GM23338 (cell line): ENCODE data around the gene ZNF438. TPM values are rescaled to one million over a fixed set of nuclear protein-coding genes. Genes with fewer than 3 reads are reported as not detected.

Experiments used
- ATAC-seq: fragments of 200-7000 bp; cut with Tn5 transposase; 3 replicates; pipeline ENCODE4 v1.9.1; 2020
- DNase-seq: peaks from one replicate; pipeline ENCODE4 v3.0.0-alpha.2; 2015; ENCODE audit warnings: low spot score
- H2AFZ ChIP-seq: fragments of 200-600 bp; sonication (generic); 2 replicates; pipeline ENCODE4 v1.8.0; 2016; ENCODE audit warnings: antibody characterized with exemption, mild to moderate bottlenecking, moderate library complexity
- H3F3A ChIP-seq: fragments of 200-600 bp; sonication (generic); replicated peaks from 2 replicates; pipeline ENCODE4 v1.8.0; 2017; ENCODE audit warnings: antibody characterized with exemption, mixed run types, low read depth
- H3K27ac ChIP-seq: fragments of 200-600 bp; sonication (generic); 2 replicates; pipeline ENCODE4 v1.6.1; 2016; ENCODE audit warnings: low read depth
- H3K27me3 ChIP-seq: fragments of 200-600 bp; sonication (generic); 2 replicates; pipeline ENCODE4 v1.8.0; 2016; ENCODE audit warnings: mild to moderate bottlenecking, mixed run types, moderate library complexity; ENCODE audit not compliant: insufficient read depth
- H3K36me3 ChIP-seq: fragments of 200-600 bp; sonication (generic); 2 replicates; pipeline ENCODE4 v1.8.0; 2016; ENCODE audit warnings: mild to moderate bottlenecking; ENCODE audit not compliant: insufficient read depth
- H3K4me1 ChIP-seq: fragments of 200-600 bp; sonication (generic); 2 replicates; pipeline ENCODE4 v1.8.0; 2016; ENCODE audit warnings: mild to moderate bottlenecking, moderate library complexity; ENCODE audit not compliant: insufficient read depth
- H3K4me2 ChIP-seq: fragments of 200-600 bp; sonication (generic); 2 replicates; pipeline ENCODE4 v1.7.1; 2017; ENCODE audit warnings: mixed run types
- H3K4me3 ChIP-seq: fragments of 200-600 bp; sonication (generic); 2 replicates; pipeline ENCODE4 v1.6.1; 2016; ENCODE audit warnings: mixed run types
- H3K79me2 ChIP-seq: fragments of 200-600 bp; sonication (generic); replicated peaks from 2 replicates; pipeline ENCODE4 v1.8.0; 2017; ENCODE audit warnings: mild to moderate bottlenecking; ENCODE audit not compliant: insufficient read depth
- H3K9me2 ChIP-seq: fragments of 200-600 bp; sonication (generic); 2 replicates; pipeline ENCODE4 v1.8.0; 2017; ENCODE audit not compliant: insufficient read depth
- H4K20me1 ChIP-seq: fragments of 200-600 bp; sonication (generic); replicated peaks from 2 replicates; pipeline ENCODE4 v1.8.0; 2017; ENCODE audit warnings: mild to moderate bottlenecking; ENCODE audit not compliant: insufficient read depth
- H3K27ac Mint-ChIP-seq: 2 replicates; pipeline ENCODE4 v1.8.0; 2020; ENCODE audit warnings: inconsistent platforms, mild to moderate bottlenecking, moderate library complexity, mixed read lengths
- H3K27me3 Mint-ChIP-seq: 3 replicates; pipeline ENCODE4 v1.8.0; 2022; ENCODE audit warnings: low read depth, mild to moderate bottlenecking, moderate library complexity, mixed read lengths, inconsistent platforms; ENCODE audit not compliant: insufficient read depth, poor library complexity
- H3K36me3 Mint-ChIP-seq: 3 replicates; pipeline ENCODE4 v1.8.0; 2021; ENCODE audit warnings: low read depth, mild to moderate bottlenecking, inconsistent platforms, moderate library complexity, mixed read lengths
- H3K4me1 Mint-ChIP-seq: 3 replicates; pipeline ENCODE4 v1.8.0; 2020; ENCODE audit warnings: mild to moderate bottlenecking, inconsistent platforms, mixed read lengths
- H3K4me3 Mint-ChIP-seq: 3 replicates; pipeline ENCODE4 v1.8.0; 2021; ENCODE audit warnings: moderate library complexity, mild to moderate bottlenecking, inconsistent platforms, mixed read lengths
- H3K9me3 Mint-ChIP-seq: 3 replicates; pipeline ENCODE4 v1.8.0; 2020; ENCODE audit warnings: moderate library complexity, mild to moderate bottlenecking, inconsistent platforms, mixed read lengths
- CTCF ChIP-seq, 2 experiments: fragments of 200-600 bp in 1 of 2; sonication (generic) in 1 of 2; conservative IDR thresholded peaks; 2 replicates each; pipeline versions ENCODE4 v1.5.1 to v1.6.1; 2016 to 2017; ENCODE audit warnings: antibody characterized with exemption in 2 of 2, low read depth in 2 of 2, mild to moderate bottlenecking in 2 of 2, moderate library complexity in 1 of 2
- ETS1 ChIP-seq: IDR thresholded peaks from 2 replicates; pipeline ENCODE4 v1.6.1; 2016; ENCODE audit warnings: antibody characterized with exemption
- EZH2 ChIP-seq: fragments of 200-600 bp; sonication (generic); IDR thresholded peaks from one replicate; pipeline ENCODE4 v1.8.0; 2017; ENCODE audit warnings: antibody characterized with exemption, mild to moderate bottlenecking, low read depth; ENCODE audit not compliant: unreplicated experiment
- EZH2phosphoT487 ChIP-seq: fragments of 200-600 bp; sonication (generic); IDR thresholded peaks from one replicate; pipeline ENCODE4 v1.8.1; 2018; ENCODE audit warnings: antibody characterized with exemption; ENCODE audit not compliant: unreplicated experiment
- STAT1 ChIP-seq: IDR thresholded peaks from one replicate; pipeline ENCODE4 v1.6.1; 2016; ENCODE audit warnings: antibody characterized with exemption; ENCODE audit not compliant: unreplicated experiment
- ZNF114 ChIP-seq: fragments of 250-450 bp; sonication (Bioruptor Pico); IDR thresholded peaks from 2 replicates; pipeline ENCODE4 v1.5.0; 2020; ENCODE audit warnings: mild to moderate bottlenecking, moderate library complexity
- ZNF462 ChIP-seq: fragments of 250-450 bp; sonication (Bioruptor Pico); IDR thresholded peaks from 2 replicates; pipeline ENCODE4 v1.5.0; 2020; ENCODE audit warnings: mild to moderate bottlenecking, moderate library complexity
- polyA plus RNA-seq: library from polyadenylated mRNA; unstranded; fragments of >200 nt; fragmentation: Nextera tagmentation; extraction: Ambion mirVana; gene quantifications from 2 replicates; pipeline ENCODE4 v1.2.1, GENCODE V29; 2016
- total RNA-seq: library from RNA; depleted of rRNA; stranded (reverse); fragments of >200 nt; shearing (Covaris generic); gene quantifications from 2 replicates; pipeline ENCODE4 v1.2.3, GENCODE V29; 2014

Gene ZNF438
- total and polyA plus RNA-seq, 2 experiments from 2014 or later = 0.91 to 0.94 TPM

GRCh38 chr10:31013331-31013730, 18.3 kb downstream of the ZNF438 start (continued):
- TF ChIP-seq ZNF462 (CRISPR knock-in tag) = no peak
- no peak for TF ChIP-seq ETS1
- no peak for TF ChIP-seq CTCF (conservative IDR thresholded peaks at IDR 0.05; ENCODE audit: low read depth in 2 of 2)

GRCh38 chr10:31011665-31012022, 20.0 kb downstream of the ZNF438 start:
- H3K27me3 Mint-ChIP-seq = peaks cover 4% of the 10 kb centered on the region
- H2AFZ ChIP-seq = no peak overlapping the region
- TF ChIP-seq EZH2phosphoT487 (no peak), ZNF114 (CRISPR knock-in tag) (no peak), EZH2 (no peak), STAT1 (no peak), ZNF462 (CRISPR knock-in tag) (no peak)

More at GRCh38 chr10:31011665-31012022, 20.0 kb downstream of the ZNF438 start:
- H3K36me3 ChIP-seq = no peaks in the 10 kb centered on the region
- H3K9me2 ChIP-seq = no peaks in the 10 kb centered on the region
- no peak overlapping the region for H3K27ac ChIP-seq
- no peaks in the 10 kb centered on the region for H4K20me1 ChIP-seq
- H3K4me1 ChIP-seq = no peaks in the 10 kb centered on the region
- no peak overlapping the region for H3K4me3 ChIP-seq
- no peak overlapping the region for H3K27ac Mint-ChIP-seq
- no peaks in the 10 kb centered on the region for H3K4me1 Mint-ChIP-seq
- H3K36me3 Mint-ChIP-seq = no peaks in the 10 kb centered on the region
- H3K4me3 Mint-ChIP-seq = no peak overlapping the region
- no peaks in the 10 kb centered on the region for H3K79me2 ChIP-seq
- H3F3A ChIP-seq = no peaks in the 10 kb centered on the region
- H3K9me3 Mint-ChIP-seq = no peaks in the 10 kb centered on the region
- no peak overlapping the region for H3K4me2 ChIP-seq
- DNase-seq = no peak
- no peaks in the 10 kb centered on the region for H3K27me3 ChIP-seq
- no peak for ATAC-seq
